ENCODE measurements around the gene SSX2B.
"Not testable (repeated sequence)": the region's sequence is repeated elsewhere in the genome, so short reads cannot be mapped to it uniquely, and the experiment has no call there.

The SSX2B gene, protein sequence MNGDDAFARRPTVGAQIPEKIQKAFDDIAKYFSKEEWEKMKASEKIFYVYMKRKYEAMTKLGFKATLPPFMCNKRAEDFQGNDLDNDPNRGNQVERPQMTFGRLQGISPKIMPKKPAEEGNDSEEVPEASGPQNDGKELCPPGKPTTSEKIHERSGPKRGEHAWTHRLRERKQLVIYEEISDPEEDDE

DNA sequence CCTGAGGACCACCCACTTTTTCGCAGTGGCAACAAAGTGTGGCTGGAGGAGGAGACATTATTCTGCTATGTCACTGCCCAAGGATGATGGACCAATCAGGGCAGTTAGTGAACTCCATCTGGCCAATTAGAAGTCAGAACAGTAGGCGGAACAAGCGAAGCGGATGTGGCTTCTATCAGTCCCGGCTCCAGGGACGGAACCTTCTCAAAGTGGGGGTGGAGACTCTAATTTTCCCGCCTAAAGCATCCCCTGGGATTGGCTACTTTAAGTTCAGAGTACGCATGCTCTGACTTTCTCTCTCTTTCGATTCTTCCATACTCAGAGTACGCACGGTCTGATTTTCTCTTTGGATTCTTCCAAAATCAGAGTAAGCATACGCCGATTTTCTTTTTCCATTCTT lies at the start of gene SSX2B:
TSS of gene SSX2B (plus strand) at position 301 of the 400 bp plus-strand sequence. CDS start 1,429 bp downstream, outside the sequence.
- H3K27me3 Mint-ChIP-seq (ENCODE audit: low read depth); H3K27ac Mint-ChIP-seq; H3K4me3 Mint-ChIP-seq; H3K36me3 Mint-ChIP-seq (ENCODE audit: low read depth); H3K4me1 Mint-ChIP-seq; H3K9me3 Mint-ChIP-seq: not testable (repeated sequence)

DNA sequence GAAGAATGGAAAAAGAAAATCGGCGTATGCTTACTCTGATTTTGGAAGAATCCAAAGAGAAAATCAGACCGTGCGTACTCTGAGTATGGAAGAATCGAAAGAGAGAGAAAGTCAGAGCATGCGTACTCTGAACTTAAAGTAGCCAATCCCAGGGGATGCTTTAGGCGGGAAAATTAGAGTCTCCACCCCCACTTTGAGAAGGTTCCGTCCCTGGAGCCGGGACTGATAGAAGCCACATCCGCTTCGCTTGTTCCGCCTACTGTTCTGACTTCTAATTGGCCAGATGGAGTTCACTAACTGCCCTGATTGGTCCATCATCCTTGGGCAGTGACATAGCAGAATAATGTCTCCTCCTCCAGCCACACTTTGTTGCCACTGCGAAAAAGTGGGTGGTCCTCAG lies 44.0 kb upstream of the SSX2B start, which contains the start of gene SSX2:
TSS of gene SSX2 (minus strand) at position 101 of the 400 bp plus-strand sequence. CDS start 1,429 bp downstream, outside the sequence.
- not testable (repeated sequence) for H3K27me3 Mint-ChIP-seq (ENCODE audit: low read depth); H3K36me3 Mint-ChIP-seq (ENCODE audit: low read depth); H3K9me3 Mint-ChIP-seq; H3K4me3 Mint-ChIP-seq; H3K27ac Mint-ChIP-seq; H3K4me1 Mint-ChIP-seq

DNA sequence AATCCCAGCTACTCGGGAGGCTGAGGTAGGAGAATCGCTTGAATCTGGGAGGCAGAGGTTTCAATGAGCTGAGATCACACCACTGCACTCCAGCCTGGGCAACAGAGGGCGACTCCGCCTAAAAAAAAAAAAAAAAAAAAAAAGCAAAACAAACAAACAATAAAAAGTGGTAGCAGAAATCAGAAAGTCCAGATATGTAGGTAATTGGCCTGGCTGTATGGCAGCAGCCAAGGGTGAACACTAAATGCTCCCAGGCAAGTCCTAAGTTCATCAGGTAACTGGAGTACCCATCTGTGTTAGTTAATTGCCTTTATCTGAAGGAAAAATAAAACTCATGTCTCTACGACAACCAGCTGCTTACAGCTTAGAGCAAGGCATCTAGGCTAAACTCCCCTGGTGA lies 14.9 kb downstream of the SSX2B start:
- not testable (repeated sequence) for H3K27ac Mint-ChIP-seq; H3K27me3 Mint-ChIP-seq (ENCODE audit: low read depth); H3K4me3 Mint-ChIP-seq; H3K36me3 Mint-ChIP-seq (ENCODE audit: low read depth); H3K9me3 Mint-ChIP-seq; H3K4me1 Mint-ChIP-seq

DNA sequence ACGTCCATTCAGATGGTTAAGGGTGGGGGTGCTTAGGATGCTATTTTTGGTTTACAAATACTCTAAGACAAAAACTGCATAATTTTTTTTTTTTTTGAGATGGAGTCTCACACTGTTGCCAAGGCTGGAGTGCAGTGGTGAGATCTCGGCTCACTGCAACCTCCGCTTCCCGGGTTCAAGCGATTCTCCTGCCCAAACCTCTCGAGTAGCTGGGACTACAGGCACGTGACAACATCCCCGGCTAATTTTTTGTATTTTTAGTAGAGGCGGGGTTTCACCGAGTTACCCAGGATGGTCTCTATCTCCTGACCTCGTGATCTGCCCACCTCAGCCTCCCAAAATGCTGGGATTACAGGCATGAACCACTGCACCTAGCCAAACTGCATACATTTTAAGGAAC lies 22.5 kb downstream of the SSX2B start:
- H3K36me3 Mint-ChIP-seq (ENCODE audit: low read depth); H3K27me3 Mint-ChIP-seq (ENCODE audit: low read depth); H3K4me3 Mint-ChIP-seq; H3K27ac Mint-ChIP-seq; H3K9me3 Mint-ChIP-seq; H3K4me1 Mint-ChIP-seq: not testable (repeated sequence)

DNA sequence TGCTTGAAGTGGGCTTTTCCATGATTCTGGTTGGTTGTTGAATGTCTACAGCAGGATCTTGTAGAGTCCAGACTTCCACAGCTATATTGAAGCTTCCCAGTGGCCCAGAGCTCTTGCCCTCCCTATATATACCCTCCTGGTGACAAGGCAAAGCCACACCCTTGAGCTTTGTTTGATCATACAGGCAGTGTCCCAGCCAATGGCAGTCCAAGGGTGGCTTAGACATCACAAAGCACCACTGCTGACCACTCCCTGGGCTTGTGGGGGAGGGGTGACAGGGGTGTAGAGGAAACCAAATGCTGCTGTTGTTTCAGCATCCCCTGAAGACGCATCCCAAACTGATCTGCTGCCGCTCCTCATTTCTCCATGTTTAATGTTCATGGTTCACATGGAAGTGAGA lies 46.3 kb downstream of the SSX2B start, which contains the start of gene SPANXN5:
TSS of gene SPANXN5 (minus strand) at position 101 of the 400 bp plus-strand sequence. CDS start at position 22, 79 bp downstream.
- H3K9me3 Mint-ChIP-seq; H3K4me3 Mint-ChIP-seq; H3K27me3 Mint-ChIP-seq (ENCODE audit: low read depth); H3K4me1 Mint-ChIP-seq; H3K27ac Mint-ChIP-seq; H3K36me3 Mint-ChIP-seq (ENCODE audit: low read depth): not testable (repeated sequence)

DNA sequence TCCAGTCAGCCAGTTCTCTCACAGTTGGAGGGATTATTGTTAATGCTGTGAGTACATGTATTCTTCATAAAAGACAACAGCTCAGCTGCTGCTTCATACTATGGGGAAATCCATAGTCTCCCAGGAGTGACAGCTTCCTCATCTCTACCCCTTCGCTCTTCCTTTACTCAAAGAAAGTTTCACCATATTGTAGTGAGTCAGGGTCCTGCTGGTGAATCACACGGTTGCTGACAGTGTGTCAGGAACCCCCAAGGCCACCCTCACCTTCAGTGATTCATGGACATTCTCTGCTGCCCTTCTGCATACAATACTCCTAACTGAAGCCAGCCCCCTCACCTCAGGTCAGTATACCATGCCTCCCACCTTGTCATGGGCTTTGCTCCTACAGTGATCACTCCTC lies 53.8 kb downstream of the SSX2B start:
- not testable (repeated sequence) for H3K27me3 Mint-ChIP-seq (ENCODE audit: low read depth); H3K4me3 Mint-ChIP-seq; H3K27ac Mint-ChIP-seq; H3K36me3 Mint-ChIP-seq (ENCODE audit: low read depth); H3K4me1 Mint-ChIP-seq; H3K9me3 Mint-ChIP-seq

Data from nephron (organoid).